ENCODE results near the gene CPSF3. TPM values are rescaled to one million over a fixed set of nuclear protein-coding genes. Genes with fewer than 3 reads are reported as not detected.
"Not testable (repeated sequence)": the region's sequence is repeated elsewhere in the genome, so short reads cannot be mapped to it uniquely, and the experiment has no call there.

CPSF3 gene
- total RNA-seq, 2 experiments from 2014 or later: 57.9 to 64.6 TPM

DNA sequence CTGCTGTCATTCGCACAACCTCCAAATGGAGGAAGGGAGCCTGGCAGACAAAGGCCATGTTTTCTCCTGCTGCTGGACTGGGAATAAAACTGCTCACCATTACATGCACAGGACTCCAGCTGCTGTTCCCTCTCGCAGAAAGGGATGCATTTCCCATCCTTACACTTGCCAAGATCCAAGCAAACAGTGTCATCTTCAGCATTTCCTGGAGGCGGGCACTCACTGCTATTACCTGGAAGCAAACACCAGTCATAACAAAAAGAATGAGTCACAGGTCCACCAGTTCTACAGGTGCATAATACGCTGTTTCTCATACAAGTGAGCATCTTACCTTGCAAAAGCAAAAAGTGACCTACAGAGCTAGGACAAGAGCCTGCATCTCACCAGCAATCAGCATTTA is 73.6 kb downstream of the CPSF3 start:
- Mint-ChIP-seq H3K4me1 (peaks cover 26% of the 10 kb centered on the region), H3K27me3 (no peaks in the 10 kb centered on the region), H3K4me3 (no peak overlapping the region), H3K9me3 (ENCODE audit: low read depth) (no peaks in the 10 kb centered on the region), H3K36me3 (peaks cover 49% of the 10 kb centered on the region), H3K27ac (no peak overlapping the region)
- ATAC-seq (no peak), DNase-seq (no peak)
- CTCF ChIA-PET: no interaction called here

- ATAC-seq (no peak), DNase-seq (no peak)
- Mint-ChIP-seq H3K36me3 (peaks cover 50% of the 10 kb centered on the region), H3K27ac (no peak overlapping the region), H3K9me3 (ENCODE audit: low read depth) (no peaks in the 10 kb centered on the region), H3K4me3 (no peak overlapping the region), H3K4me1 (peaks cover 27% of the 10 kb centered on the region), H3K27me3 (no peaks in the 10 kb centered on the region)
- CTCF ChIA-PET: interaction anchor here (1.3 kb wide), 1 partner anchor 11 kb away, joined by 3 read pairs; no protein-coding TSS in a partner anchor
Measured at GRCh38 chr2:9498210-9498609, 74.8 kb downstream of the CPSF3 start.

- Mint-ChIP-seq H3K27ac (peak overlapping the region; percentile 41), H3K4me3 (no peak overlapping the region)
Measured at GRCh38 chr2:9508931-9509330, 85.5 kb downstream of the CPSF3 start.

DNA sequence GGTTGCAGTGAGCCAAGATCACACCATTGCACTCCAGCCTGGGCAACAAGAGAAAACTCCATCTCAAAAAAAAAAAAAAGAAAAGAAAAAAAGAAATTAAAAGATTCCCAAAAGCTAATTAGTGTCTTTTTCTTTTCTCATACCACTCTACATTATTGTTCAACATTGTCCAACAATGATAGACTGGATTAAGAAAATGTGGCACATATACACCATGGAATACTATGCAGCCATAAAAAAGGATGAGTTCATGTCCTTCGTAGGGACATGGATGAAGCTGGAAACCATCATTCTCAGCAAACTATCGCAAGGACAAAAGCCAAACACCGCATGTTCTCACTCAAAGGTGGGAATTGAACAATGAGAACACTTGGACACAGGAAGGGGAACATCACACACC is 90.5 kb downstream of the CPSF3 start:
- H3K27ac Mint-ChIP-seq; DNase-seq; H3K4me3 Mint-ChIP-seq; CTCF ChIA-PET; H3K9me3 Mint-ChIP-seq (ENCODE audit: low read depth); ATAC-seq; H3K27me3 Mint-ChIP-seq; H3K4me1 Mint-ChIP-seq: not testable (repeated sequence)
- peaks cover 34% of the 10 kb centered on the region for H3K36me3 Mint-ChIP-seq

More at GRCh38 chr2:9508931-9509330, 85.5 kb downstream of the CPSF3 start:
- Mint-ChIP-seq H3K4me1 (no peaks in the 10 kb centered on the region), H3K36me3 (peaks cover 33% of the 10 kb centered on the region), H3K27me3 (no peaks in the 10 kb centered on the region), H3K9me3 (ENCODE audit: low read depth) (no peaks in the 10 kb centered on the region)
- CTCF ChIA-PET: interaction anchor here (1.1 kb wide), 2 partner anchors 10 to 21 kb away, joined by 3 read pairs; no protein-coding TSS in a partner anchor
- ATAC-seq (no peak), DNase-seq (no peak)

- Mint-ChIP-seq H3K4me3 (no peak overlapping the region), H3K36me3 (peaks cover 52% of the 10 kb centered on the region), H3K27ac (peak overlapping the region; percentile 29), H3K4me1 (peaks cover 3% of the 10 kb centered on the region), H3K9me3 (ENCODE audit: low read depth) (no peaks in the 10 kb centered on the region), H3K27me3 (no peaks in the 10 kb centered on the region)
- ATAC-seq (no peak), DNase-seq (no peak)
- CTCF ChIA-PET: interaction anchor here (0.6 to 1.5 kb wide), 3 partner anchors 17 to 467 kb away, joined by 3 to 4 read pairs (median 3); no protein-coding TSS in a partner anchor
Measured at GRCh38 chr2:9517118-9517782, 93.8 kb downstream of the CPSF3 start.

GRCh38 chr2:9518163-9518562 is 94.7 kb downstream of the CPSF3 start:
- Mint-ChIP-seq H3K4me3 (no peak overlapping the region), H3K36me3 (peaks cover 49% of the 10 kb centered on the region), H3K27ac (no peak overlapping the region), H3K27me3 (no peaks in the 10 kb centered on the region), H3K4me1 (peaks cover 3% of the 10 kb centered on the region), H3K9me3 (ENCODE audit: low read depth) (no peaks in the 10 kb centered on the region)
- no peak for DNase-seq
- ATAC-seq: no peak
- CTCF ChIA-PET: interaction anchor here (0.6 to 1.5 kb wide), 2 partner anchors 16 to 21 kb away, joined by 3 read pairs; no protein-coding TSS in a partner anchor

DNA sequence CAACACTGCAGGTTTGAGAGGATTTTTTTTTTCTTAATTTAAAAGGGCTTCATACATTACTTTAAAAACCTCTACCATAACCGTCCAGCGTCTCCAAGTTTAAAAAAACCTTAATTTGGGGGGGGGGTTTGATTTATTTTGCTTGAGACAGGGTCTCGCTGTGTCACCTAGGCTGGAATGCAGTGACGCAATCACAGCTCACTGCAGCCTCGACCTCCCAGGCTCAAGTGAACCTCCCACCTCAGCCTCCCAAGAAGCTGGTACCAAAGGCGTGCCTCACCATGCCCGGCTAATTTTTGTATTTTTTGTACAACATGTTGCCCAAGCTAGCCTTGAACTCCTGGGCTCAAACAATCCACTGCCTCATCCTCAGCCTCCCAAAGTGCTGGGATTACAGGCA is 95.3 kb downstream of the CPSF3 start:
- no peaks in the 10 kb centered on the region for H3K9me3 Mint-ChIP-seq (ENCODE audit: low read depth)
- no peak overlapping the region for H3K4me3 Mint-ChIP-seq
- H3K4me1 Mint-ChIP-seq: peaks cover 3% of the 10 kb centered on the region
- DNase-seq (no peak), ATAC-seq (no peak)
- no peaks in the 10 kb centered on the region for H3K27me3 Mint-ChIP-seq
- CTCF ChIA-PET: no interaction called here
- no peak overlapping the region for H3K27ac Mint-ChIP-seq
- H3K36me3 Mint-ChIP-seq: peaks cover 48% of the 10 kb centered on the region

- ATAC-seq (no peak), DNase-seq (no peak)
- Mint-ChIP-seq H3K9me3 (ENCODE audit: low read depth) (no peaks in the 10 kb centered on the region), H3K27ac (no peak overlapping the region), H3K36me3 (peaks cover 45% of the 10 kb centered on the region), H3K27me3 (no peaks in the 10 kb centered on the region), H3K4me3 (no peak overlapping the region), H3K4me1 (peaks cover 3% of the 10 kb centered on the region)
- CTCF ChIA-PET: no interaction called here
Measured at GRCh38 chr2:9519250-9519649, 95.8 kb downstream of the CPSF3 start.

Other genes with a start within 250 kb of the CPSF3 start
- under 1 TPM; 0.33 to 0.44 TPM for gene ASAP2, start 216.8 kb upstream of the CPSF3 start, total RNA-seq
- gene ITGB1BP1, start 126 bp upstream of the CPSF3 start, total RNA-seq: 100 to 1,000 TPM; 137 to 164 TPM
- 10 to 100 TPM; 71.3 to 72.1 TPM for gene IAH1, start 50.9 kb downstream of the CPSF3 start, total RNA-seq
- gene ADAM17, start 132.2 kb downstream of the CPSF3 start, total RNA-seq: 10 to 100 TPM; 20.0 to 25.5 TPM
- 100 to 1,000 TPM; 300 to 316 TPM for gene YWHAQ, start 207.3 kb downstream of the CPSF3 start, total RNA-seq